ENCODE measurements around the gene SERTAD2.

Gene SERTAD2

GRCh38 chr2:64650296-64650695 lies 3.4 kb downstream of the SERTAD2 start:
- in situ Hi-C loops (cut with MboI; ENCODE audit: low sequenced_read_pairs) = loop anchor here (10.0 kb wide), 1 partner anchor 105 kb away; no protein-coding TSS in a partner anchor

- in situ Hi-C loops (cut with MboI; ENCODE audit: low sequenced_read_pairs) = loop anchor here (10.0 kb wide), 2 partner anchors 105 to 195 kb away; no protein-coding TSS in a partner anchor
Measured at GRCh38 chr2:64649626-64650025, 4.1 kb downstream of the SERTAD2 start.

GRCh38 chr2:64649013-64649484 lies 4.7 kb downstream of the SERTAD2 start:
- in situ Hi-C loops (cut with MboI; ENCODE audit: low sequenced_read_pairs) = loop anchor here (10.0 kb wide), 1 partner anchor 196 kb away; no protein-coding TSS in a partner anchor

- in situ Hi-C loops (cut with MboI; ENCODE audit: low sequenced_read_pairs) = loop anchor here (10.0 kb wide), 1 partner anchor 199 kb away; no protein-coding TSS in a partner anchor
Measured at GRCh38 chr2:64646007-64646880, 7.5 kb downstream of the SERTAD2 start.

GRCh38 chr2:64644458-64645382 lies 9.0 kb downstream of the SERTAD2 start:
- in situ Hi-C loops (cut with MboI; ENCODE audit: low sequenced_read_pairs) = loop anchor here (10.0 kb wide), 1 partner anchor 200 kb away; no protein-coding TSS in a partner anchor

GRCh38 chr2:64643838-64644457 lies 9.8 kb downstream of the SERTAD2 start:
- in situ Hi-C loops (cut with MboI; ENCODE audit: low sequenced_read_pairs) = loop anchor here (10.0 kb wide), 1 partner anchor 201 kb away; no protein-coding TSS in a partner anchor

- in situ Hi-C loops (cut with MboI; ENCODE audit: low sequenced_read_pairs) = loop anchor here (10.0 kb wide), 1 partner anchor 203 kb away; no protein-coding TSS in a partner anchor
Measured at GRCh38 chr2:64641599-64641998, 12.1 kb downstream of the SERTAD2 start.

- in situ Hi-C loops (cut with MboI; ENCODE audit: low sequenced_read_pairs) = loop anchor here (10.0 kb wide), 1 partner anchor 204 kb away; no protein-coding TSS in a partner anchor
Measured at GRCh38 chr2:64640153-64641044, 13.3 kb downstream of the SERTAD2 start.

- in situ Hi-C loops (cut with MboI; ENCODE audit: low sequenced_read_pairs) = loop anchor here (10.0 kb wide), 1 partner anchor 205 kb away; no protein-coding TSS in a partner anchor
Measured at GRCh38 chr2:64639691-64640090, 14.0 kb downstream of the SERTAD2 start.

GRCh38 chr2:64638502-64639120 lies 15.1 kb downstream of the SERTAD2 start:
- in situ Hi-C loops (cut with MboI; ENCODE audit: low sequenced_read_pairs) = no loop called here

GRCh38 chr2:64637931-64638330 lies 15.8 kb downstream of the SERTAD2 start:
- in situ Hi-C loops (cut with MboI; ENCODE audit: low sequenced_read_pairs) = no loop called here

- in situ Hi-C loops (cut with MboI; ENCODE audit: low sequenced_read_pairs) = no loop called here
Measured at GRCh38 chr2:64637000-64637635, 16.6 kb downstream of the SERTAD2 start.

GRCh38 chr2:64635976-64636911 lies 17.5 kb downstream of the SERTAD2 start:
- in situ Hi-C loops (cut with MboI; ENCODE audit: low sequenced_read_pairs) = no loop called here

- in situ Hi-C loops (cut with MboI; ENCODE audit: low sequenced_read_pairs) = no loop called here
Measured at GRCh38 chr2:64634345-64635267, 19.1 kb downstream of the SERTAD2 start.

- in situ Hi-C loops (cut with MboI; ENCODE audit: low sequenced_read_pairs) = no loop called here
Measured at GRCh38 chr2:64632835-64633819, 20.6 kb downstream of the SERTAD2 start.

Measured in HL-60/S4 treated with phorbol 12-myristate 13-acetate at 8.2 ng/mL for 4 days and 3 days (cell line).